GM19025 (cell line): Measurements from ENCODE around the gene ENAH.
"Not testable (repeated sequence)": the region's sequence is repeated elsewhere in the genome, so short reads cannot be mapped to it uniquely, and the experiment has no call there.

Experiments used
- ATAC-seq: cut with Tn5 transposase; IDR thresholded peaks from one replicate; pipeline ENCODE4 v1.9.1; 2021; ENCODE audit warnings: mild to moderate bottlenecking, low read depth, moderate library complexity; ENCODE audit not compliant: unreplicated experiment

Gene ENAH

GRCh38 chr1:225677350-225678124 lies 24.6 kb upstream of the ENAH start:
- ATAC-seq: no peak

GRCh38 chr1:225674381-225674780 lies 21.5 kb upstream of the ENAH start:
- no peak for ATAC-seq

- ATAC-seq: no peak
These were observed 18.1 kb upstream of the ENAH start for GRCh38 chr1:225670806-225671733.

GRCh38 chr1:225670356-225670755 lies 17.4 kb upstream of the ENAH start:
- ATAC-seq: no peak

GRCh38 chr1:225668222-225668621 lies 15.3 kb upstream of the ENAH start:
- no peak for ATAC-seq

GRCh38 chr1:225667362-225667761 lies 14.4 kb upstream of the ENAH start:
- no peak for ATAC-seq

GRCh38 chr1:225666495-225666894 lies 13.6 kb upstream of the ENAH start:
- no peak for ATAC-seq

GRCh38 chr1:225664762-225665161 lies 11.8 kb upstream of the ENAH start:
- no peak for ATAC-seq

- no peak for ATAC-seq
These were observed 9.2 kb upstream of the ENAH start for GRCh38 chr1:225662155-225662554.

- ATAC-seq: no peak
These were observed 7.6 kb upstream of the ENAH start for GRCh38 chr1:225660544-225660946.

- no peak for ATAC-seq
These were observed 5.1 kb upstream of the ENAH start for GRCh38 chr1:225658041-225658440.

GRCh38 chr1:225657462-225657989 lies 4.6 kb upstream of the ENAH start:
- no peak for ATAC-seq

GRCh38 chr1:225656259-225656655 lies 3.3 kb upstream of the ENAH start:
- ATAC-seq: not testable (repeated sequence)

GRCh38 chr1:225655509-225656258 lies 2.8 kb upstream of the ENAH start:
- ATAC-seq: no peak

GRCh38 chr1:225654688-225655508 lies 2.0 kb upstream of the ENAH start:
- no peak for ATAC-seq

GRCh38 chr1:225654277-225654597 lies 1.3 kb upstream of the ENAH start:
- ATAC-seq: no peak

- no peak for ATAC-seq
These were observed 747 bp upstream of the ENAH start for GRCh38 chr1:225653463-225654276.

GRCh38 chr1:225651872-225652728 lies 823 bp downstream of the ENAH start:
- ATAC-seq: no peak
